Cardiac fibroblast (primary cell): ENCODE measurements around the gene RBM39.
A peak's percentile ranks its signal among the peaks of the same experiment; 100 is the strongest.

Source experiments
- DNase-seq, 2 donors: peaks; one replicate each; pipeline versions ENCODE4 v3.0.0 to v3.0.0-alpha.2; 2010; ENCODE audit warnings: low read depth in 2 of 2
- H3K4me3 ChIP-seq, 2 donors: replicated peaks in 1 of 2; 1 replicate in 1 of 2; 2 replicates in 1 of 2; pipeline ENCODE4 v1.5.1; 2011; ENCODE audit warnings: low read depth in 2 of 2, low read length in 2 of 2, mild to moderate bottlenecking in 2 of 2, moderate library complexity in 1 of 2
- TF ChIP-seq, protein P1 (sequence below): IDR thresholded peaks from one replicate; pipeline ENCODE4 v1.5.1; 2011; ENCODE audit warnings: low read depth, mild to moderate bottlenecking, low read length, inconsistent platforms

Gene RBM39

DNA sequence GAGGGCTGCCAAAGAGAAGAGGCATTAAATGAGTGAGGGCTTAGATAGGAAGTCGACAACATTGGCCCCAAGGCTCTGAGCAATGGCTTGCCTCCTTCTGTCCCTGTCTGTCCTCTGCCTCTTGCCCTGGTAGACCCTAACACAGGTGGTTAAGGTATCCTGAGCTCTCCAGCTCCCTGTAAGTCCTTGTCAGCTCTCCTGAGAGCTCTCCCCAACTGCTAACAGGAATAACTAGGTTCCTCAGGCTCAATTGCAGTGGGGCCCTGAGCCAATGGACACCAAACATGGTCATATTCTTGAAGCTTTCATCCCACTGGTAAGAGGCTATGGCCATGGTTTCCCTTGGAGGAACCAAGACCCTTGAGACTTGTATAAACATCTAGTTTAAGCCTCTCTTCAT lies 72.4 kb downstream of the RBM39 start:
- TF ChIP-seq, protein P1, sequence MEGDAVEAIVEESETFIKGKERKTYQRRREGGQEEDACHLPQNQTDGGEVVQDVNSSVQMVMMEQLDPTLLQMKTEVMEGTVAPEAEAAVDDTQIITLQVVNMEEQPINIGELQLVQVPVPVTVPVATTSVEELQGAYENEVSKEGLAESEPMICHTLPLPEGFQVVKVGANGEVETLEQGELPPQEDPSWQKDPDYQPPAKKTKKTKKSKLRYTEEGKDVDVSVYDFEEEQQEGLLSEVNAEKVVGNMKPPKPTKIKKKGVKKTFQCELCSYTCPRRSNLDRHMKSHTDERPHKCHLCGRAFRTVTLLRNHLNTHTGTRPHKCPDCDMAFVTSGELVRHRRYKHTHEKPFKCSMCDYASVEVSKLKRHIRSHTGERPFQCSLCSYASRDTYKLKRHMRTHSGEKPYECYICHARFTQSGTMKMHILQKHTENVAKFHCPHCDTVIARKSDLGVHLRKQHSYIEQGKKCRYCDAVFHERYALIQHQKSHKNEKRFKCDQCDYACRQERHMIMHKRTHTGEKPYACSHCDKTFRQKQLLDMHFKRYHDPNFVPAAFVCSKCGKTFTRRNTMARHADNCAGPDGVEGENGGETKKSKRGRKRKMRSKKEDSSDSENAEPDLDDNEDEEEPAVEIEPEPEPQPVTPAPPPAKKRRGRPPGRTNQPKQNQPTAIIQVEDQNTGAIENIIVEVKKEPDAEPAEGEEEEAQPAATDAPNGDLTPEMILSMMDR: no peak
- H3K4me3 ChIP-seq: no peak overlapping the region
- no peak for DNase-seq

DNA sequence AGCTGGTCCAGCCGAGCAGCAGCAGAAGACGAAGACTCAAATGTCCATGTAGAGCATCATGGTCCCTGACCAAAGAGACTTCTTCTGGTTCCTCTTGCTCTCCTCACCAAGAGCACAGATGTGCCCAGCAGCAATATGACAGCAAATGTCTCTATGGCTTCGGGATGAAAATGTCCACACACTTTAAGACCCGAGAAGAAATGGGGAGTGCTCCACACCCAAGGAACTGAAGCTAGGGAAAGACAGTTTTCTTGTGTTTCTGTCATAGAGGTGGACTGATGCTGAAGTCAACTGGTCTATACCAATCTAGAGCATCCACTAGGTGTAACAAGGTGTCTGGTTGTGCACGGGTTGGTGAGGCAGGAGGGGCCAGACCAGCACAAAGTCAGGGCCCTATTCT lies 72.8 kb downstream of the RBM39 start:
- DNase-seq: no peak

DNA sequence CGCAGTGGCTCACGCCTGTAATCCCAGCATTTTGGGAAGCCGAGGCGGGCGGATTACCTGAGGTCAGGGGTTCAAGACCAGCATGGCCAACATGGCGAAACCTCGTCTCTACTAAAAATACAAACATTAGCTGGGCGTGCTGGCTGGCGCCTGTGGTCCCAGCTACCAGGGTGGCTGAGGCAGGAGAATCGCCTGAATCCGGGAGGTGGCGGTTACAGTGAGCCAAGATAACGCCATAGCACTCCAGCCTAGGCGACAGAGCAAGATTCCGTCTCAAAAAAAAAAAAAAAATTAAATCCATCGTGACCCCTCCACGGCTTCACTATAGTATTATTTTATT lies 76.1 kb downstream of the RBM39 start:
- TF ChIP-seq, protein P1: no peak
- no peak overlapping the region for H3K4me3 ChIP-seq
- no peak for DNase-seq

More for the DNA sequence above, 72.8 kb downstream of the RBM39 start:
- no peak overlapping the region for H3K4me3 ChIP-seq
- TF ChIP-seq, protein P1: no peak

DNA sequence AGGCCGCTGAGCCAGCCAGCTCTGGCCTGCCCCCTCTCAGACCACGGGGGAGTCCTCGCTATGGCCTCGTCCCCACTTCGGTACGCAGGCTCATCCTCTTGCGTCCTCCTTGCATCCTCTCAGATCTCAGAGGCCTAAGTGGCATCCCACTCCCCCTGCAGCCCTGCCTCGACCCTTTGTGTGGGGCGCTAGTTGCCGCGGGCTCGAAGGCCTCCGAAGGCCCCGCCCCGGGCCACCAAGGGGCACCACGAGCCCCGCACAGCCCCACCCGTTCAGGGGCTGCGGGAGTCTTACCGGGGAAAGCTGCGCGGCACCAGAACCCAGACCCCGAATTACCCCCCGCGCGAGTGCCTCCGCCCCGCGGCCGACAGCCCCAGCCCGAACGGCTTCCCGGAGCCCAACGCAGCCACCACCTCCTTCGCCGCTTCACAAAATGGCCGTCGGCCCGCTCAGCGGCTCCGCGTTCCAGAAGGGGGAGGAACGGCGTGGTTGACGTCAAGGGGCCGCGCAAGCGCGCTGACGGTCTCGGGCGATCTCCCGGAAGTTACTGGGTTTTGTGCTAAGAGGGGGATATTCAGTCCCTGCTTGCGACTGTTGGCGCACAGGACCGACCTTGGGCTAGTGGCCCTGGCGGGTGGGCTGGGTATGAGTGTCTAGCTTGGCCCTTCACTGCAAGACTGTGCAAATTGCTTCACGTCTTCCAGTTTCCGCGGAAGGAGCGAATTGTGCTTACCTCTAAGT lies 77.4 kb downstream of the RBM39 start, which contains the start of the genes CPNE1 and RBM12:
Gene CPNE1, minus strand, starts transcription at position 435 of the 741 bp plus-strand sequence. CDS start 31,977 bp downstream, outside the sequence.
Gene RBM12, minus strand, starts transcription at position 435 of the 741 bp plus-strand sequence. CDS start 9,578 bp downstream, outside the sequence.
- peak within 1 kb of the TSS; percentile 90 to 98 for H3K4me3 ChIP-seq
- peak; percentile 93 to 95 for DNase-seq
- TF ChIP-seq, protein P1: no peak

DNA sequence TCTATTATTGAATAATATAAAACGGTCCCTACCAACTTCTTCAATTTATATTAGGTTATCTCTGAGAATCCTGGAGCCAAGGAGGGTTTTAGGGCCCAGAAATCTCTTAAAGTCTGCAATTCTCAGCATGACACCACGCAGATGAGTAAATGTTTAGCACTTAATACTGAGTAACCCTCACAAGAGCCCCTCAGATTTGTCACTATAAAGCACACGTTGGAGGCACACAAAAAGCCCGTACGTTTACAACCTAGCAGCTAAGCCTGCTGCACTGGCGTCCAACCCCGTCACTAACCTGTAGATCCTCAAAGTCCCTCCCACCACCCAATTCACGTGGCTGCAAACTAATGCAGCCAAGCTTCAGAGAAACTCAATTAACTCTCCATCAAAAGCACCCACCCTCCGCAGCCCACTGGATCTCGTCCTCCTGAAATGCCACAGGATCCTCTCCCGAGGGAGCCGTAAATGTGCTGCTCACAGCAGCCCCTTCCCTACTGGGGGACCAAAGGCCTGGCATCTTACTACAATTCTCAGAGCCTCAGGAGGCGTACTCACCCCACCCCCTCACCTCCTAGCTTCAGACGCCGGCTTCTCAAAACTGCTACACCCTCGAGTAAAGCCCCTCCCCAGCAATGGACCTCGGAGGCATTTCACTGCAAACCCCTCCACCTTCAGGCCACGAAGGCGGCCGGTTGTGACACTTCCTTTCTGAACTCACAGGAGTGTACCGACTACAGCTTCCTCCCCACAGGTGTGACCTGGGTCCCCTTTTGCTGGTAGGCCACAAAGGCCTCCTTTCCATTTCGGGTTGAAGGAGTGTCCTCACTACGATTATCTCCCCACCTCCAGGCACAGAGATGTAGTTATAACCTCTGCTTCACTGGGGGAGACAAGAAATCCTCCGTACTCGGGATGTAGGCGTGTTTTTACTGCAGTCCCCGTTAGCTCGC lies 78.3 kb downstream of the RBM39 start:
- peak overlapping the region; percentile 90 to 98 for H3K4me3 ChIP-seq
- peak; percentile 28 to 32 for DNase-seq
- TF ChIP-seq, protein P1: no peak

DNA sequence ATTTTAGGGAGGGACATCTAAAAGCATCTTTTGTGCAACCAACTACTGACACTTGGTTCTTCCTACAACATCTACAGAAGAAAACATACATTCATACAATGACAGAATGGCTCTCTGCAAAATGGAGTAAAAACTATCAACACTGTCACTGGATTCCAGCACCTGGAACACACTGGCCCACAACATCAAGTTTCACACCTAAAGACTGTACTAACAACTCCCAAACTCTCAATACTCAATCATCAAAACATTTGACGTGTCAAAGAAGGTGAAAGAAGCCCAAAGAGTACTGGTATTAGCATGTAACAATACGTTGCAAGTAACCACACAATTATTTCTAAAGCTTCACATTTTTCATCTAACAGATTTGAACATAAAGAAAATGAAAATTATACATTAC lies 79.5 kb downstream of the RBM39 start:
- TF ChIP-seq, protein P1: no peak
- DNase-seq: no peak
- H3K4me3 ChIP-seq: peak overlapping the region; percentile 4 to 98
